ENCODE measurements around the gene IGFL1.

GRCh38 chr19:46180701-46181387 lies 48.7 kb upstream of the IGFL1 start:
- TF ChIP-seq POLR2AphosphoS5 (IDR thresholded peaks at IDR 0.05; ENCODE audit: low read depth, low read length) (no peak), TAF1 (IDR thresholded peaks at IDR 0.05; ENCODE audit: borderline replicate concordance, low read depth, low read length) (no peak), POLR2A (IDR thresholded peaks at IDR 0.05; ENCODE audit: low read depth, low read length) (no peak)
